ENCODE measurements around the gene LSG1. TPM values are rescaled to one million over a fixed set of nuclear protein-coding genes. Genes with fewer than 3 reads are reported as not detected.

Gene LSG1
- total and polyA plus RNA-seq, 10 of the 15 experiments (the other 5 are each of a cell fraction or from before 2014, with no cell fraction given): 14.3 to 75.6 (median 54.4) TPM

DNA sequence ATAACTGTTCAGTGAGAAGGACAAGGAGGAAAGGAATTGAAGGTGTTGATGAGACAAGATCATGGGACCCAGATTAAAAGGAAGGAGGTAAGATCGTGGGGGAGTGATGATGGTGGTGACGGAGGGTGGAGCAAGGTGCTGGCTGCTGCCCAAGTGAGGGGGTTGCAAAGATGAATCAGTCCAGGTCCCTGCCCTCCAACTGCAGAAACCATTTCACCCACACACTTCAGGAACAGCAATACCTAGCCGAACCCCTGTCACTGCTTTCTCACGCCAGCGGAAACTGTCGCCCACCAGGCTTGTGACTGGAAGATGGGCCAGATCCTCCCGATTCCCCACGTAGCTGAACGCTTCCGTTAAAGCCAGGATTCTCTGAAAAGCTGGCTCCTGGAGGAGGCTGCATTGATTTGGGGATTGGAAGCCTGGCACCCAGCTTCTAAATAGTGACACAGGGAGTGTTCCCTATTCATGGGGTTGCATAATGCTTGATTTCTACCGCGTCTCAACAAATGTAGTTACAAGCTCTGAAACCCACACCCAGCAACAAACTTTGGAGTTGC lies 3.2 kb upstream of the LSG1 start (continued):
- no peak for TF ChIP-seq E2F8 (IDR thresholded peaks at IDR 0.05; ENCODE audit: low read depth, partially characterized antibody)
- no peak for TF ChIP-seq IRF4 (IDR thresholded peaks at IDR 0.05; ENCODE audit: low read depth, low read length)
- TF ChIP-seq STAT1 (conservative IDR thresholded peaks at IDR 0.05): no peak

DNA sequence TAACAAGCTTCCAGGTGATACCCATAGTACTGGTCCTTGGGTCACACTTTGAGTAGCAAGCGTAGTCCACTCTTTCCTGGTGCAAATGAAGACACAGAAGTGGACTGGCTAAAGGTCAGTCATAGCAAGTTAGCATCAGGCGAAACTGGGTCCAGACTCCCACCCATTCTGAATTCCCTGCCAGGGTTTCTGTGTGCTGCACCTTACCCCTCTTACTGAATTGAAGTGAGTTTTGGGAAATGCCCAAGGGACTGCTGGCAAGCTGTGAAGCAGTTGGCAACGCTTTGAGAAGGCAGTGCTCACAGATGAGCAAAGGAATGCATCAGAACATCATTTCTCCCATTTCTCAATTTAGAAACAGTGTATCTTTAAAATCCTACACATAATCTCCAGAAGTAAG lies 1.8 kb upstream of the LSG1 start:
- no peak overlapping the region for H3K4me2 ChIP-seq (ENCODE audit: control insufficient read depth, insufficient read depth)
- CTCF ChIA-PET: interaction anchor here (0.9 to 6.0 kb wide), 4 partner anchors 9 to 597 kb away, joined by 3 to 96 read pairs (median 37); partner anchors contain the start of genes FAM43A and XXYLT1
- RAD21 ChIA-PET (ENCODE audit: unreplicated experiment): interaction anchor here (1.3 to 6.3 kb wide), 3 partner anchors 9 to 596 kb away, joined by 4 to 69 read pairs (median 8); no protein-coding TSS in a partner anchor
- H3K79me2 ChIP-seq (ENCODE audit: control insufficient read depth, insufficient read depth, low read length): peaks cover 26% of the 10 kb centered on the region
- DNase-seq (ENCODE audit: low read depth, low spot score) (no peak), ATAC-seq (no peak), FAIRE-seq (no peak)
- no TSS peak for BruUV-seq (replicated peaks)
- intact Hi-C loops (cut with micrococcal nuclease; ENCODE audit: unreplicated experiment): loop anchor here (2.0 kb wide), 1 partner anchor 587 kb away; no protein-coding TSS in a partner anchor
- SMC1A ChIA-PET (ENCODE audit: uncharacterized antibody, unreplicated experiment): interaction anchor here (0.7 to 2.2 kb wide), 3 partner anchors 9 to 457 kb away, joined by 3 to 9 read pairs (median 7); no protein-coding TSS in a partner anchor
- no peaks in the 10 kb centered on the region for H3K9me3 ChIP-seq (replicated peaks; ENCODE audit: control insufficient read depth, insufficient read depth, low read length)
- POLR2A ChIA-PET: no interaction called here
- peaks cover 0 to 4% of the 10 kb centered on the region in 2 experiments; a peak in 2 of 4 replicates for H3K36me3 ChIP-seq (ENCODE audit: control insufficient read depth in 2 of 2, insufficient read depth in 2 of 2, low read length in 1 of 2)
- no peak overlapping the region for H2AFZ ChIP-seq (ENCODE audit: control insufficient read depth, low read depth, low read length)
- H4K20me1 ChIP-seq (ENCODE audit: control insufficient read depth, insufficient read depth): no peaks in the 10 kb centered on the region
- peaks cover 21% of the 10 kb centered on the region for H3K4me1 ChIP-seq (ENCODE audit: control insufficient read depth, insufficient read depth, low read length)
- H3K4me3 ChIP-seq: no peak overlapping the region
- no peaks in the 10 kb centered on the region for H3K27me3 ChIP-seq (replicated peaks in 1 of 2; ENCODE audit: control insufficient read depth in 2 of 2, insufficient read depth in 2 of 2, low read length in 1 of 2)
- WGBS (ENCODE audit: insufficient coverage, insufficient replicate concordance, low lambda C conversion rate, missing lambda C conversion rate): 65% methylated on average over 3 of the region's 3 CpGs
- in situ Hi-C loops (cut with MboI): loop anchor here (5.0 to 10.0 kb wide), 3 partner anchors 594 to 864 kb away; partner anchors contain the start of gene ACAP2
- H3K27ac ChIP-seq (ENCODE audit: control insufficient read depth, insufficient read depth): no peak overlapping the region
- H3K9ac ChIP-seq (ENCODE audit: control insufficient read depth, insufficient read depth, low read length): no peak overlapping the region
- TF ChIP-seq POU2F2 (IDR thresholded peaks at IDR 0.05; ENCODE audit: borderline replicate concordance, low read depth, low read length) (no peak), SIX5 (IDR thresholded peaks at IDR 0.05; ENCODE audit: low read depth, low read length, severe bottlenecking) (no peak), HDGF (IDR thresholded peaks at IDR 0.05) (no peak), CUX1 (IDR thresholded peaks at IDR 0.05; ENCODE audit: insufficient replicate concordance, low read depth, low read length) (no peak), IRF4 (IDR thresholded peaks at IDR 0.05; ENCODE audit: low read depth, low read length) (no peak), ESRRA (IDR thresholded peaks at IDR 0.05; ENCODE audit: low read length) (no peak), KLF5 (IDR thresholded peaks at IDR 0.05; ENCODE audit: partially characterized antibody) (no peak)
- TF ChIP-seq, protein P1, sequence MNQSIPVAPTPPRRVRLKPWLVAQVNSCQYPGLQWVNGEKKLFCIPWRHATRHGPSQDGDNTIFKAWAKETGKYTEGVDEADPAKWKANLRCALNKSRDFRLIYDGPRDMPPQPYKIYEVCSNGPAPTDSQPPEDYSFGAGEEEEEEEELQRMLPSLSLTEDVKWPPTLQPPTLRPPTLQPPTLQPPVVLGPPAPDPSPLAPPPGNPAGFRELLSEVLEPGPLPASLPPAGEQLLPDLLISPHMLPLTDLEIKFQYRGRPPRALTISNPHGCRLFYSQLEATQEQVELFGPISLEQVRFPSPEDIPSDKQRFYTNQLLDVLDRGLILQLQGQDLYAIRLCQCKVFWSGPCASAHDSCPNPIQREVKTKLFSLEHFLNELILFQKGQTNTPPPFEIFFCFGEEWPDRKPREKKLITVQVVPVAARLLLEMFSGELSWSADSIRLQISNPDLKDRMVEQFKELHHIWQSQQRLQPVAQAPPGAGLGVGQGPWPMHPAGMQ (IDR thresholded peaks at IDR 0.05; ENCODE audit: borderline replicate concordance): no peak
- TF ChIP-seq, protein P2, sequence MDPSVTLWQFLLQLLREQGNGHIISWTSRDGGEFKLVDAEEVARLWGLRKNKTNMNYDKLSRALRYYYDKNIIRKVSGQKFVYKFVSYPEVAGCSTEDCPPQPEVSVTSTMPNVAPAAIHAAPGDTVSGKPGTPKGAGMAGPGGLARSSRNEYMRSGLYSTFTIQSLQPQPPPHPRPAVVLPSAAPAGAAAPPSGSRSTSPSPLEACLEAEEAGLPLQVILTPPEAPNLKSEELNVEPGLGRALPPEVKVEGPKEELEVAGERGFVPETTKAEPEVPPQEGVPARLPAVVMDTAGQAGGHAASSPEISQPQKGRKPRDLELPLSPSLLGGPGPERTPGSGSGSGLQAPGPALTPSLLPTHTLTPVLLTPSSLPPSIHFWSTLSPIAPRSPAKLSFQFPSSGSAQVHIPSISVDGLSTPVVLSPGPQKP (IDR thresholded peaks at IDR 0.05; ENCODE audit: low read depth, low read length): no peak
